TTC549 (cell line): ENCODE data around the gene ZBTB46.
A peak's percentile ranks its signal among the peaks of the same experiment; 100 is the strongest.

Experiments
- FAIRE-seq: peaks from 2 replicates; lab custom pipeline; 2012; peaks lifted over from hg19 to GRCh38; lab: Jason Lieb, UNC

Gene ZBTB46

GRCh38 chr20:63836458-63837344 lies 5.6 kb upstream of the ZBTB46 start:
- no peak for FAIRE-seq

- peak; percentile 9 for FAIRE-seq
Measured at GRCh38 chr20:63835021-63835858, 4.2 kb upstream of the ZBTB46 start.

GRCh38 chr20:63834491-63834880 lies 3.4 kb upstream of the ZBTB46 start:
- FAIRE-seq: no peak

GRCh38 chr20:63833776-63834490 lies 2.9 kb upstream of the ZBTB46 start:
- FAIRE-seq: no peak

GRCh38 chr20:63831993-63832686 lies 1.1 kb upstream of the ZBTB46 start:
- no peak for FAIRE-seq

GRCh38 chr20:63831646-63831992 lies 555 bp upstream of the ZBTB46 start:
- no peak for FAIRE-seq

- FAIRE-seq: no peak
Measured at GRCh38 chr20:63829945-63830835, 874 bp downstream of the ZBTB46 start.

GRCh38 chr20:63829603-63829944 lies 1.5 kb downstream of the ZBTB46 start:
- FAIRE-seq: no peak

GRCh38 chr20:63828951-63829350 lies 2.1 kb downstream of the ZBTB46 start:
- no peak for FAIRE-seq

- no peak for FAIRE-seq
Measured at GRCh38 chr20:63828545-63828944, 2.5 kb downstream of the ZBTB46 start.

GRCh38 chr20:63828124-63828523 lies 2.9 kb downstream of the ZBTB46 start:
- no peak for FAIRE-seq

GRCh38 chr20:63826753-63827152 lies 4.3 kb downstream of the ZBTB46 start:
- no peak for FAIRE-seq

- FAIRE-seq: no peak
Measured at GRCh38 chr20:63825331-63826118, 5.5 kb downstream of the ZBTB46 start.

GRCh38 chr20:63823691-63824311 lies 7.3 kb downstream of the ZBTB46 start:
- FAIRE-seq: no peak

- no peak for FAIRE-seq
Measured at GRCh38 chr20:63822276-63822696, 8.8 kb downstream of the ZBTB46 start.

- no peak for FAIRE-seq
Measured at GRCh38 chr20:63821811-63822210, 9.3 kb downstream of the ZBTB46 start.

GRCh38 chr20:63819224-63819921 lies 11.7 kb downstream of the ZBTB46 start:
- peak; percentile 67 for FAIRE-seq

GRCh38 chr20:63815615-63816253 lies 15.3 kb downstream of the ZBTB46 start:
- no peak for FAIRE-seq
